GM19467 (cell line): ENCODE measurements around the gene COPG1.
"Not testable (repeated sequence)": the region's sequence is repeated elsewhere in the genome, so short reads cannot be mapped to it uniquely, and the experiment has no call there.

Experiments
- ATAC-seq: cut with Tn5 transposase; IDR thresholded peaks from one replicate; pipeline ENCODE4 v1.9.1; 2021; ENCODE audit warnings: mild to moderate bottlenecking, moderate library complexity; ENCODE audit not compliant: unreplicated experiment

Gene COPG1, protein sequence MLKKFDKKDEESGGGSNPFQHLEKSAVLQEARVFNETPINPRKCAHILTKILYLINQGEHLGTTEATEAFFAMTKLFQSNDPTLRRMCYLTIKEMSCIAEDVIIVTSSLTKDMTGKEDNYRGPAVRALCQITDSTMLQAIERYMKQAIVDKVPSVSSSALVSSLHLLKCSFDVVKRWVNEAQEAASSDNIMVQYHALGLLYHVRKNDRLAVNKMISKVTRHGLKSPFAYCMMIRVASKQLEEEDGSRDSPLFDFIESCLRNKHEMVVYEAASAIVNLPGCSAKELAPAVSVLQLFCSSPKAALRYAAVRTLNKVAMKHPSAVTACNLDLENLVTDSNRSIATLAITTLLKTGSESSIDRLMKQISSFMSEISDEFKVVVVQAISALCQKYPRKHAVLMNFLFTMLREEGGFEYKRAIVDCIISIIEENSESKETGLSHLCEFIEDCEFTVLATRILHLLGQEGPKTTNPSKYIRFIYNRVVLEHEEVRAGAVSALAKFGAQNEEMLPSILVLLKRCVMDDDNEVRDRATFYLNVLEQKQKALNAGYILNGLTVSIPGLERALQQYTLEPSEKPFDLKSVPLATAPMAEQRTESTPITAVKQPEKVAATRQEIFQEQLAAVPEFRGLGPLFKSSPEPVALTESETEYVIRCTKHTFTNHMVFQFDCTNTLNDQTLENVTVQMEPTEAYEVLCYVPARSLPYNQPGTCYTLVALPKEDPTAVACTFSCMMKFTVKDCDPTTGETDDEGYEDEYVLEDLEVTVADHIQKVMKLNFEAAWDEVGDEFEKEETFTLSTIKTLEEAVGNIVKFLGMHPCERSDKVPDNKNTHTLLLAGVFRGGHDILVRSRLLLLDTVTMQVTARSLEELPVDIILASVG

DNA sequence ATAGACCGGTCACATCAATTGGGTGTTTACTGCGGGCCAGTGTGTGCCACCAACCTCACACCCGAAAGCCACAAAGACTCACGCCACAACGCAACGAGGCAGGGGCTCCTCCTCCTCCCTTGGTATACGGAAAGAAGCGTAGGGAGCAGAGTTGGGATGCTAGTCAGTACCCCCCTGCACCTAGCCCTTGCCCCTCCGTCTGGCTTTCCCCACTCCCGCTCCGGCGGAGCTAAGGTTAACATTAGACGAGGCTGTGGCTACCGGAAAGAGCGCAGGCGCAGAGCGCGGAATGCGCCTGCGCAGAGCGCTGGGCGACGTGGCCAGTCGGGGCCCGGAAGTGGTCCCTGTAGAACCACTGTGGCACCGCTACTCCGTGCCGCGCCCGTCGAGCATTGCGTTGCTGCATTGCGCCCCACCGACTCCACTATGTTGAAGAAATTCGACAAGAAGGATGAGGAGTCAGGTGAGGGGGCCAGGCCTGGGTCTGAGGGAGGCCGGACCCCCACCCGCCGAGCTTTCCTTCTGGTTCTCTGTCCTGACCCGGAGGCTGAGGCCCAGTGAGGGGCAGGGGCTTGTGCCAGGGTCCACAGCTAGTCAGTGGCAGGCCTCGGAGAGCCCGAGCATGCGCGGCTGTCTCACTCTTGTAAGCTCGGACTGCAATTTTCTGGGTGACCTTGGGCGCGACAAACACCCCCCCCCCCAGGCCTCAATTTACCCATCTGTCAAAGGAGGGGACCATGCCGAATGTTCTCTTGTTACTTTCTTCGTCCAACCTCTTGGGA lies at the start of gene COPG1:
Gene COPG1 (plus strand): TSS at position 323 of the 782 bp plus-strand sequence. CDS start 104 bp downstream, at position 427.
- ATAC-seq = peak; percentile 81

DNA sequence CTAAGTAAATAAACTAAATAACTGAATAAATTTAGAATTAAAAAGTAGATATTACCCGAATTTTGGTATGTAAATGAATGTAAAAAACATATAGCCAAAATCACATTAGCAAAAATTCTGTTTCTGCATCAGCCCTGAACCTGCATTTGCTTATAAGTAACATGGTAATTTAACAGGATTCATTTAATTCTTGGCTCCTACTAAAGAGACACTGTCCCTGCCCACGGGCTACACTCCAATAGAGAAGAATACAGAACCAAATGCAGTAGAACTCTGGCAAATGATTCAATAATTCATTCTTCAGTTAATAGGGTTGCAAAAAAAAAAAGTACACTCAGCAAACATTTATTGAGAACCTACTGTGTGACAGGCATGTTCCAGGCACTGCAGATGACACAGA lies 44.9 kb upstream of the COPG1 start:
- no peak for ATAC-seq

DNA sequence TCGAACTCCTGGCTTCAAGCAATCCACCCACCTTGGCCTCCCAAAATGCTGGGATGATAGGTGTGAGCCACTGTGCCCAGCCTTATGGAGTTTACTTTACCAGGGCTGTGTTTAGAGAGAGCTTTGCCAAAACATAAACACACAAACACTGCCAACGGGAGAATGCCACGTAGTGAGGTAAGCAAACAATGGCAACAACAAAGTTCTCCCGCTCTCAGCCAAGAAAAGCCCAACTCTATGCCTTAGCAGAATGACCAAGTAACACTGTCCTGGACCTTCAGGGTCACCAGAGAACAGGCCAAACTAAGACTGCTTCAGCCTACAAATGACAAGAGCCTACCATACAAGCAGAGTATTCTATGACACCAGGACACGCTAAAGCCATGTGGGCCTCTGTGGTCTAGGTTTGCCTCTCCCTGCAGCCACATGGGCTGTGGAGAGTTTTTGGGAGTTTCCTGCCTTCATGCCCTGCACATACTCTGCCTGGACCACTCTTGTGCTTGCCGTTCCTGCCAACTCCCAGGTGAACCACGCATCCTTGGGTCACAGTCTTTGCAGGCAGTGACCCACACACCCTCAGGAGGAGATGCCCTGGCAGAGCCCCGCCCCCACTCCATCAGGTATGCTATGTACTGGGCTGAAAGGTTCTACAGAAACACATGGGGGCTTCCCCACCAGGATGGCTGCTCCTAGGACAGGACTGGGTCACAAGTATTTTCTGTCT lies 44.1 kb upstream of the COPG1 start:
- no peak for ATAC-seq

DNA sequence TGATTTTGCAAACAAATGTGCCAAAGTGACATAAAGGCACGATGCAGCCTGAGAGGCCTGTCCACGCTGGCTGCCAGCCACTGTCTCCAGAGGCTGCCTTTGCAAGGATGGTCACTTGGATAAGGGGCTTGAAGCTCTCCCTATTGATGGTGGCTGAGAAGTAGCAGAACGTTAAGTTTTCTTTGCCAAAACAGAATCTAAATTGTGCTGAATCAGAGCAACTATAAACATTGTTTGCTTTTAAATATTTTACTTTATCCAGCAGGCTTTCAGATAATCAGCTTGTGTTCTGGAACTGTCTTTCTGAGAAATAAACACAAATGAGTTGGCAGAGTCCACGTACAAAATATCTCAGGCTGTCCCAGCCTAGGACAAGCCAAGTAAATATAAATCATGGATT lies 41.9 kb upstream of the COPG1 start:
- ATAC-seq = no peak

DNA sequence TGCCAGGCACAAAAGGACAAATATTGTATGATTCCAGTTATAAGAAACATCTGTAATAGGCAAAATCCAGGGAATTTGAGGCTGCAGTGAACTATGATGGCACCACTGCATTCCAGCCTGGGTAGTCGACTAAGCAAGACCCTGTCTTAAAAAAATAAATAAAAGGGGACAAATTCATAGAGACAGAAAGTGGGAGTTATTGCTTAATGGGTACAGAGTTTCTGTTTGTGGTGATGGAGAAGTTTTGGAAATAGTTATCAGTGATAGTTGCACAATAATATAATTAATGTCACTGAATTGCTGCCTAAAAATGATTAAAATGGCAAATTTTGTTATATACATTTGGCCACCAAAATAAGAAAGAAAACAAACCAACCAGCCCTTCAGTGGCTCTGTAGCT lies 38.1 kb upstream of the COPG1 start:
- ATAC-seq = no peak

DNA sequence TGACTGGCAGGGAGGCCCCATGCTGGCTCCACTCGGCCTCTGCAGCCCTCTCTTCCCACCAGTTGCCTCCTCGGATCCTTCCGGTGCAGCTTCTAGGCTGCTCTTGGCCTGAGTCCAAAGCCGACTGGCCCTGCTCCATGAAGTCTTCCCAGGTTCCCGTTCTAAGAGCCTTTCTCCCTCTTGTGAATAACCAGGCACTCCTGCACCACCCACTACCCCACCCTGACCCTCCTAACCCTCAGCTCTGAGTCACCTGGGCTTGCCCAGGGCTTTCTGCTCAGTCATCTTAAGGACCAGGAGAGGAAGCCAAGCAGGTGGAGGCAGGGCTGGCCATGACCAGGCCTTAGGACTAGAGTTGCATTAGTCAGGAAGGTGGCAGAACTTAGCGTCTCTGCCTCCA lies 37.6 kb upstream of the COPG1 start:
- ATAC-seq = no peak

DNA sequence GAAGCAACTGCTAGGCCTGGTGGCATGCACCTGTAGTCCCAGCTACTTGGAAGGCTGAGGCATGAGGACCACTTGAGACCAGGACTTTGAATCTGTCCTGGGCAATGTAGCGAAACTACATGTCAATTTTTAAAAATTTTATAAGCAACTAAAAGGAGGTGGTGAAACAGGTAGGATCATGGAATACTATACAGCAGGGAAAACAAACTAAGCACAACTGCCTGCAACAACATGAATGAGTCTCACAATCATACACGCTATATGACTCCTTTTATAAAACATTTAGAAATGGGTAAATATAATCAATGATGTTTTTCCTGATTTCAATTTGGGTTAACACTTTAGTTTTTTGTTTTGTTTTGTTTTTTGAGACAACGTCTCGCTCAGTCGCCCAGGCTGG lies 36.2 kb upstream of the COPG1 start:
- ATAC-seq = no peak

DNA sequence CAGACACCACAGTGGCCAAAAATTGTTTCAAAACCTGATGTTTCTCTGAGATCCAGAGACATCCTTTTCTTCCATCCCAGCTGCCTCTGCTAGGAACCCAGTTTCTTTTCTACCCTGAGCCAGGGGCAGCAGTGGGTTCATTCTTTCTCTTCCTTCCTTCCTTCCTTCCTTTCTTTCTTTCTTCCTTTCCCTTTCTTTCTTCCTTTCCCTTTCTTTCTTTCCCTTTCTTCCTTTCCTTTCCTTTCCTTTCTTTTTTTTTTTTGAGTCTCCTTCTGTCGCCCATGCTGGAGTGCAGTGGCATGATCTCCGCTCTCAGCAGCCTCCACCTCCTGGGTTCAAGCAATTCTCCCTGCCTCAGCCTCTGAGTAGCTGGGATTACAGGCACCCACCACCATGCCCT lies 30.7 kb upstream of the COPG1 start:
- ATAC-seq = no peak

DNA sequence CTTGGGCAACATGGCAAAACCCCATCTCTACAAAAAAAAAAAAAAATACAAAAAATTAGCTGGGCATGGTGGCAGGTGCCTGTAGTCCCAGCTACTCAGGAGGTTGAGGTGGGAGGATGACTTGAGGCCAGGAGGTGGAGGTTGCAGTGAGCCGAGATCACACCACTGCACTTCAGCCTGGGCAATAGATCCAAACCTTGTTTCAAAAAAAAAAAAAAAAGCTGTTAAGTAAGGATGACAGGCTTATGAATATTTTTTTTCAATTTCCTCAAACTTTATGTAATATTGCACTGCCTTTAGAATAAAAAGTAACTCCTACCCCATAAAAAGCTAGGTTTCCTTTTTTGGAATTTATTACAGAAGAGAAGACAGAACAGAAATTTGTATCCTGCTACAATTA lies 25.0 kb upstream of the COPG1 start:
- not testable (repeated sequence) for ATAC-seq

DNA sequence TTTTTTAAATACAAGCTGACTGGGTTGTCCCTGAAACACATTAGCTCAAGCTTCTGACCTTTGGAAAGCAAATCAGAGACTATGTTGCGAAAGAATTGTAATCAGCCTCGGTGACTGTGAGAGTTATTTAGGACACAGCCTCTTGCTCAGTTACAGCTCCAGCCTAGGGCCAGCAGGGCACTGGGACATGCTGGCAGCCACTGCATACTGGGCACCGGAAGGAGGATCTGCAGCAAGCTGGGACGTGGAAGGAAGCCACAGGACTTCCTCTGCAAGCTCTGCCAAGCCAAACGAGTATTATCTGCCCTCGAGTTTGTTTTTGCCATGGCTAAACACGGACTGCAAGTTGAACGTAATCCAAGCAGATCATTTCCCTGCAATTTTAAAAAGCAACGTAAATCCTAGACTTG lies 24.4 kb upstream of the COPG1 start:
- no peak for ATAC-seq

DNA sequence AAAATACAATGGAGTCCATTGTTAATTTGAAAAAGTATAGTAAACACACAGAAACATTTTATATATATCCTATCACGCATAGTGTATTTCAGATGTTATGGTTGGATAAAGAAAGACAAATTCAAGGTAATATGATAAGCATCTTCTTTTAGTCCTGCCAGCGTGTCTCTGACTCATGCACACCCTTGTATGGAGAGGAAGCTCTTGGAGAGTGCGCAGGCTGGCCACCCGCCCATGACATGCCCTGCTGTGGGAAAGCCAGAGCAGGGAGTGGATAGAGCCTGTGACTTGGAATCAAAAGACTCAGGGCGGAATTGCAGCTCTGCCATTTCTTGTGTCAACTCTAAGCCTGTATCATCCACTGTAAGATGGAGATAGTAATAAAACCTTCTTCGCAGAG lies 23.0 kb upstream of the COPG1 start:
- ATAC-seq = no peak

DNA sequence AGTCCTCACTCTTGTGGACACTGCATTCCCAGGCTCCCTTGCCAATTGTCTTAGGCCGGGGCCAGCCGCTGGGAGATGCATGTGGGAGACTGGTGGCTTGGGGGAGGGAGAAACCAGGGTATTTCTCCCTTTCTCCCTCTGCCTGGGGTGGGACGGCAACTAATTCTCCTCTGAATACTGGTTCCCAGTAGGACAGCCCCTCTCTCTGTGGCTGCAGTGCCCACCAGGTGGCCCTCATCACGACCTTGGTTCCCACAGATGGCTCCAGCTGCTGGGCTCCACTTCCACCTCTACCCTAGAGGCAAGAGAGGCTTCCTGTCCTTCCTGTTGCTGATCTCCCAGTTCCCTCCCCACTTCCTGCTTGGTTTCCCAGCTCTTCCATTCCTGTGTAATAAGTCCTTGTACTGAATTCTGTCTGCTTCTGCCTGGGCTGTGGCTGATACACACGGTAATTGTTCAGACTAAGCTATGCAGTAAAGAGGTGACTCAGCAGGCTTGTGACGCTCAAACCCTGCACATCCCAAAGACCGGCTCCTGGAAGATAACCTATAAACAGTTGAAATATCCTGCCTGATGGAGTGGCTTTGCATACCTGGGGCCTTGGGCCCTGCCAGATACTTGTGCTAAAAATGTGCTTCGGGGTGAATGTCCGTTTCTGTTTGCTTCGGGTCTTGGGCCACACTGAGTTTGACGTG lies 20.4 kb upstream of the COPG1 start:
- ATAC-seq = no peak

DNA sequence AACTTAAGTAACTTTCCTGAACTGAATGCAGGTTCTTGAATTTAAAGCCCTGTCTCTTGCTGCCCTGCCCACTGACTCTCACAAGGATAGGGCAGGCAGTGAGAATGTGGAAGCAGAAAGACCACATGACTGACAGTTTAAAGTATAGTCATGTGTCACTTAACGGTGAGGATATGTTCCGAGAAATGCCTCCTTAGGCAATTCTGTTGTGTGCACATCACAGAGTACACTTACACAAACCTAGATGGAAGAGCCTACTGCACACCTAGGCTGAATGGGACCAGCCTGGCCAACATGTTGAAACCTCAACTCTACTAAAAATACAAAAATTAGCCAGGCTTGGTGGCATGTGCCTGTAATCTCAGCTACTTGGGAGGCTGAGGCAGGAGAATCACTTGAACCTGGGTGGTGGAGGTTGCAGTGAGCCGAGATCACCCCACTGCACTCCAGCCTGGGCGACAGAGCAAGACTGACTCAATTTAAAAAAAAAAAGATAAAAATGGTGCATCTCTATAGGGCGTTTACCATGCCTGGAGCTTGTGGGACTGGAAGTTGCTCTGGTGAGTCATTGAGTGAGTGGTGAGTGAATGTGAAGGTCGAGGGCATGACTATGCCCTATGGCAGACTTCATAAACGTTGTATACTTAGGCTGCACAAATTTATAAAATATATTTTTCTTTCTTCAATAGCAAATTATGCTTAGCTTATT lies 18.9 kb upstream of the COPG1 start:
- ATAC-seq = no peak

DNA sequence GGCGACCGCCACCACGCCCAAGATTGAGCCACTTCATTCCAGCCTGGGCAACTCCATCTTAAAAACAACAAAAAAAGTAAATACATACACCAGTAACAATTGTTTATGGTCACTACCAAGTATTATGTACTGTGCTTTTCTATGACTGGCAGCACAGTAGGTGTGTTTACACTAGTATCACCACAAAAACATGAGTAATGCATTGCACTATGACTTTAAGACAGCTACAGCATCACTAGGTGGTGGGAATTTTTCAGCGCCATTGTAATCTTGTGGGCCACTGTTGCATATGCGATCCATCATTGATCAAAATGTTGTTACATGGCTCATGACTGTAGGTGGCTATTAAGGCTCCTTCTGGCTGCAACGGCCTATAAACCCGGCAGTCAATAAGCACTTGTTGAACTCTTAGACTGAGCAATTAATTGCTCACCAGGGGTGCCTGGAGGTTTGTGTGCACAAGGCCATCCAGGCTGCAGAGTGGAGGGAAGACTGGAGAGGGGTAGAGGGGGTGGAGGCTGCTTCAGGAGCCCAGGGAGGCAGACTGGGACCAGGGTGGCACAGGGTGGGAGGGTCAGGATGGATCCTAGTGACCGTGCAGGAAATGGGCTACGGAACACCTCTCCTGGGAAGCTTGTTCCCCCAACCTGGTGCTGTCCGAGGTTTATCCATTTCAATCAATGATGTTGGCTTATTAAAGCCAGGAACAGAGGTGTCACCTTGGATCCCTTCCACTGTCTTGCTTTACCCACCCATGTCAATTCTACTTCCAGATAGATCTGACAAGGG lies 17.9 kb upstream of the COPG1 start:
- ATAC-seq = no peak

DNA sequence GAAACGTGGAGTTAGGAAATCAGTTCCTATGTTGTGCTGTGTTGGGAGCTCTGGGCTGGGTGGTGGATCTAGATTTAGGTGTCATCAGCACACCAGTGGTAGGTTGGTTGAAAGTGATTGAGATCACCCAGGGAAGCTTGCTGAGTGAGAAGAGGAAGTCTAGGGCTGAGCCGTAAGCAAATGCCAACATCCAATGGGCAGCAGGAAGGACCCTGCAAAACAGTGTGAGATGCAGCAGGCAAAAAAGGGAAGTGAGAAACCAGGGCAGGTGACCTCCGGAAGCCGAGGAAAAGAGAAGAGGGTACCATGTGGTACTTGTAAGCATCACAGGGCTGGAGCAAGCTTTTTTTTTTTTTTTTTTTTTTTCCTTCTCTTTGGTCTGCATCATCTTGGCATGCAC lies 15.9 kb upstream of the COPG1 start:
- peak; percentile 93 for ATAC-seq

DNA sequence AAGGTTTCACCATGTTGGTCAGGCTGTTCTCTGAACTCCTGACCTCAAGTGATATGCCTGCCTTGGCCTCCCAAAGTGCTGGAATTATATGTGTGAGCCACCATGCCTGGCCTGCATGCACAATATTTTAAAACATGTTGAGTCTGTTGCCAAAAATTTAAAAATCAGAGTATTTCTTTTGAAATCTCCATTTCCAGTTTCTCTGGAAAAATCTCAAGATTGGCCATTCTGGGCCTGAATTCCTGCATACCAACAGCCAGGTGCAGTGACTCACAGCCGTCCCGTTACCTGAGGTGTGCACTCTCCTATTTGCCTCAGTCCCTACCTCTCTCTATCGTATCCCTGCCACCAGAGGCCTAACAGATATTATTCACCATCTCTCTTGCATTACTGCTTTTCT lies 15.0 kb upstream of the COPG1 start:
- no peak for ATAC-seq

DNA sequence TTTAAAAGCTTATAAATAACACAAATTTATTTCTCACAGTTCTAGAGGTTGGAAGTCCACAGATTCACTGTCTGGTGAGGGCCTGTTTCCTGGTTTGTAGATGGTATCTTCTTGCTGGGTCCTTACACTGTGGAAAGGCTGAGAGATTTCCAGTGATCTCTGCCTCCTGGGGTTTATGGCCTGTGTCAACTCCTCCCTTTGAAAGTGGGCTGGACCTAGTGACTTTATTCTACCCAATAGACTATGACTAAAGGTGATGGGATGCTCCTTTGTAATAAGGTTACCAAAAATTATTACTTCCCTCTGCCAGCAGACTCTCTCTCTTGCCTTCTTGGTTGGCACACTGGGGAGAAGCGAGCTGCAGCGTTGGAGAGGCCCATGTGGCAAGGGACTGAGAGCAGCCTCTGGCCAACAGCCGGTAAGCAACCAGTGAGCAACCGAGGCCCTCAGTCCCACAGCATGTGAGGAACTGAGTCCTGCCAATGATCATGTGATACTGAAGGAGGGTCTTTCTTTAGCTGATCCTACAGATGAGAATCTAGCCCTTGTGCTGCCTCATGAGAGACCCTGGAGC lies 14.0 kb upstream of the COPG1 start:
- ATAC-seq = no peak

DNA sequence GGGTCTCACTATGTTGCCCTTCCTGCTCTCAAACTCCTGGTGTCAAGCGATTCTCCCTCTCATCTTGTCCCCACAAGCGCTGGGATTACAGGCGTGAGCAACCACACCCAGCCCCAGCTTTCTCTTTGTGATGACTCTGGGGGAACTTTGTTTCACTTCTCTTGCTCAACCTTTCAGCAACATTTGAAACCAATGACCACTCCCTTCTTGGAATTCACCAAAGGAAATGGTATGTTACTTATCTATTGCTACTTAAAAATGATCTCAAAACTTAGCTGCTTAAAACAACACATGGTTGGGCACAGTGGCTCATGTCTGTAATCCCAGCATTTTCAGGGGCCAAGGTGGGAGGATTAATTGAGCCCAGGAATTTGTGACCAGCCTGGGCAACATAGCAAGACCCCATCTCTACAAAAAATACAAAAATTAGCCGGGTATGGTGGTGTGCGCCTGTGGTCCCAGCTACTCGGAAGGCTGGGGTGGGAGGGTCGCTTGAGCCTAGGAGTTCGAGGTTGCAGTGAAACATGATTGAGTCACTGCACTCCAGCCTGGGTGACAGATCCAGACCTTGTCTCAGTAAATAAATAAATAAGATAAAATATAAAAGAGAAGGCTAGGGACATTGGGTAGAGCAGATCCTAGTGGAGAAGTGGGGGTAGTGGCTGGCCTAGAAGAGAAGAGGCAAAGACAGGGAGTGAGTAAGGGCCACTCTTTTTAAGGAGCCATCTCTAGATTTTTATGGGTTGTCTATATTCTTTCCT lies 10.3 kb upstream of the COPG1 start:
- no peak for ATAC-seq
